NT2/D1 (cell line): Measurements from ENCODE around the gene TMEM50B.

ENCODE experiments used
- SUZ12 ChIP-seq: IDR thresholded peaks from 2 replicates; pipeline ENCODE4 v1.6.1; 2011; ENCODE audit not compliant: insufficient read length, insufficient read depth; ENCODE audit errors: extremely low read depth
- YY1 ChIP-seq: IDR thresholded peaks from 2 replicates; pipeline ENCODE4 v1.6.1; 2011; ENCODE audit not compliant: insufficient read length, insufficient read depth
- ZNF274 ChIP-seq: IDR thresholded peaks from 2 replicates; pipeline ENCODE4 v1.6.1; 2011; ENCODE audit warnings: mild to moderate bottlenecking, low read depth, low read length

GRCh38 chr21:33430858-33431257 is 48.9 kb downstream of the TMEM50B start:
- no peak for TF ChIP-seq ZNF274
- no peak for TF ChIP-seq YY1
- TF ChIP-seq SUZ12 = no peak
